Ammon's horn (tissue), 1 donor: ENCODE measurements around the gene CCHCR1.

ENCODE experiments used
- DNase-seq: peaks from one replicate; pipeline ENCODE4 v3.0.0-alpha.2; 2016; ENCODE audit warnings: low spot score

Gene CCHCR1

DNA sequence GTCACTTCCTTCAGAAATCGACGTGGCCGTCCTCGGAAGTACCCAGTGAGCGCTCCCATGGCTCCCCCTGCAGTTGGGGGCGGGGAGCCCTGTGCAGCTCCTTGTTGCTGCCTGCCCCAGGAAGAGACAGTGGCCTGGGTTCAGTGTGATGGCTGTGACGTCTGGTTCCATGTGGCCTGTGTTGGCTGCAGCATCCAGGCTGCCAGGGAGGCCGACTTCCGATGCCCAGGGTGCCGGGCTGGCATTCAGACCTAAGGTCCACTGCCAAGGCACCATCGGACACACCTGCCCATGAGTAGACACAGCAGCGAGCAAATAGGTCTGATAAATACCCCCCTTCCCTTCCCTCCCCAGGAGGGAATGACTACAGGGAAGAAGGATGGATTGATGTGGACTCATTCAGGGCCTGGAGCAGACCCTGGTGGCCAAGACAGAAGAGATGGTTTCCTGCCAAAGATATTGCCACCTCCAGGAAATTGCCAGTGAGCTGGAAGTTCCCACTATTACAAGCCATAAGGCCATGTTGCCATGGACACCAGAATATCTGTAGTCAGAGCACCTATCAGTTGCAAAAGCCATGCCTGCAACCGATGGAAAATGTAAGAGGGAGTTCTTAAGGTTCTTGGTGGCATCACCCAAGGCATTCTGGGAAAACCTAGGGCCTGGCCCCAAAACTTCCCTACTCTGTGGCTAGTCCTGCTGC lies 5.0 kb upstream of the CCHCR1 start:
- DNase-seq, result peak; percentile 40

- DNase-seq, result no peak
These were observed 3.9 kb upstream of the CCHCR1 start for GRCh38 chr6:31161216-31162126.

DNA sequence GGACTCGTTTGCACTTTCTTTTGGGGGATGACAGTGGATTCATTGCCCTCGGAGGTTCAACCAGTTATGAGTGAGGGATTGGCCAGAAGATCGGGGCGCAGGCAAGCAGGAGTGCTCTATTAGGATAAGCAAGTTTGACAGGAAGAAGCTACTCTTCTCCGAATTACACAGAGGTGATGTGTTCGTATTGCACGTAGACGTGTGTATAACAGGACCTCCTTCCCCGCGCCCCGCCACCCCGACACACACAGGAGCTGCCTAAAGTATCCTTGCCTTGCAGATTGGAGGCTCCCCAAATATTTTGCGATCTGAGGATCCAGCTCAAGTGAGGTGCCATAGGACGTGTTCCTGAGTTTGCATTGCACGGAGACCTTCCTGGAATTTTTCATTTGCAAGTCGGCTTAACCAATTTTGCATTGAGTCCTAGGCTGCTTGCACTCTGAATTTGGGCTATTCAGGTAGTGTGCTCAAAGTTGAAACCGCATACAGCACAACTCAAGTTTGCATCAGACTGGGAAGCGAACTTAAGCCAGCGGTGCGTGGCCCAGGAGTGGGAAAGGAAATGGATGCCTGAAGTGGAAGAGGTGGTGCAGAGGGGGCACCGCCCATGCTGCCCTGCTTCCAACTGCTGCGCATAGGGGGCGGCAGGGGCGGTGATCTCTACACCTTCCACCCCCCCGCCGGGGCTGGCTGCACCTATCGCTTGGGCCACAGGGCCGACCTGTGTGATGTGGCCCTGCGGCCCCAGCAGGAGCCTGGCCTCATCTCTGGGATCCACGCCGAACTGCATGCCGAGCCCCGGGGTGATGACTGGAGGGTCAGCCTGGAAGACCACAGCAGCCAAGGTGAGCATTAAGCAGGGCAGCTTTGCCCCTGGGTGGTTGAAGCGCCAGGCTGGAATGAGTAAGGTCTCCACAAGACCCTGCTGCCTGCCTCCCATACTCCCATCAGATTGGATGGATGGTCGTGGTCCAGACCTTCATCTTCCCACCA lies 1.6 kb upstream of the CCHCR1 start:
- no peak for DNase-seq

DNA sequence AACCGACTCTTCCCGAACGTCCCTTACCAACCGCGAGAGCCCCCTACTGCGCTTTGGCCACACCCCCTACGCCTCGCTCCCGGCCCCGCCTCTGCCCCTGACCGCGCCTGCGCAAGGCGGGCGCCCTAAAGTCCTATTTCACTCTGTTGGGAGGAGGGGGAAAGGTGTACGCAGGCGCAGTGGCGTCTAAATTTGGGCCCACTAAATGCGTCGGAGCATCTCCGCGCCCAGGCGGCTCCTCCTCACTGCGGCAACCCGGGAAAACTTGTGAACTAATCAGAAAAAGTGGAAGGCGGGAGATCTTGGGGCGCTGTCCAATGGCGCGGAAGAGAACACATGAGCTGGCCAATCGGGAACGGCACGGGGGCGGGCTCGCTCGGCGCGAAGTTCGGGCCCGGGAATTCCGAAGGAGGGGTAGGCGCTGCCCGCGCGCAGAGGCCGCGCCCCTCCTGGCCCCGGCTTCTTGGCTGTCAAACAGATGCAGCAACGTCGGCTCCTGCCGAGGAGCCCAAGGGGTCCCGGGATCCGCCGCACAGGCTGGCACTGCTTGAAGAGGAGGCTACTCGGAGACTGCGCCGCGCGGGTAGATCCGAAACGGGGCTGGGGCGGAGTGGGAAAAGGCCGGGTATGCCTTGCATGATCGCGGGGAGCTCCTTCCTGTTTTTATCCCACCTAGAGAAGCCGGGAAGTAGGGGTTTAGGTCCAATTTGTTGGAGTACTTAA lies 699 bp upstream of the CCHCR1 start, which contains the start of gene TCF19:
TCF19 (plus strand) TSS at position 450 of the 723 bp plus-strand sequence. CDS start 881 bp downstream, outside the sequence.
- peak; percentile 99 for DNase-seq

GRCh38 chr6:31156641-31157040 lies 961 bp downstream of the CCHCR1 start:
- no peak for DNase-seq

- no peak for DNase-seq
These were observed 3.2 kb downstream of the CCHCR1 start for GRCh38 chr6:31154436-31154835.

GRCh38 chr6:31152781-31153180 lies 4.8 kb downstream of the CCHCR1 start:
- no peak for DNase-seq

DNA sequence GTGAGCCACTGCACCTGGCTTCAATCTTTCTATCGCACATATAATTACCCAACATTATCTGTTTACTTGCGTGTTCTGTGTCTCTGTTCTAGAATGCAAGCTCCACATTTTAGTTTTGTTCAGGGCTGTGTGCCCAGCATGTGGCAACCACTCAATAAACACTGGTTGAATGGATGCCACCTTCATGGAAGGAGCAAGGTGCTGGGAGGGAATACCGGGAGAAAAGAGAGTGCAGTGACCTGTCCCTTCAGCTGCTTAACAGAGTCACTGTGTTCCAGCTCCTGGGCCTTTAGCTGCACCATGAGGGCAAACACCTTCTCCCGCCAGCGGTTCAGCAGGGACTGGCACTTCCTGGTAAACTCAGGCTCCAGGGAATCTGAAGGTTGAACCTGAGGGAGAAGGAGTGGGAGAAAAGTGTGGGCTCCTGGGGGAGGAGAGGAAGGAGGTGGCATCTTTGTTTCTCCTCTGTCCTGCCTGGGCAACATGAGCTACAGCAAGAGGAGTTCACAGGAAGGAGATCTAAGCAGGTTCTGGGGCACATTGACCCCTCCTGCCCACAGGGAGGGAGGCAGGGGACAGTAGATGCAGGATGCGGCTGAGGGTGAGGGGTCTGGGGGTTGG lies 7.7 kb downstream of the CCHCR1 start:
- DNase-seq, result no peak

DNA sequence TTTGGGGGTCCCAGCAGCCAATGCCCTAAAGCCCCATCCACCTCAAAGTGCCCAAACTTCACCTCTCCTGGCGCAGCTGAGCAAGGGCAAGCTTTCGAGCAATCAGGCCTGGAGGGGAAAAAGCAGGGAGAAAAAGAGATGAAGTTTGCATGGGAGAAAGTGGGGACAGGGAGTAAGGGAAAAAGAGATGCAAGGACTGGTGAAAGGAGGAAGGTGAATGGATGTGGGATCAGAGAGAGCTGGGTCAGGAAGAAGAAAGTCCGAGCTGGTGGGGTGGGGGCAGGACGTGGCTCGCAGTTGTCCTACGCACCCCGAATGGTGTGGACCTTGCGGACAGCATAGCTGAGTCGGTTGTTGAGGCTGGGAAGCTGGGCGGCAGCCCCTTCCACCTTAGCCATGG lies 12.2 kb downstream of the CCHCR1 start:
- no peak for DNase-seq

- DNase-seq, result no peak
These were observed 12.6 kb downstream of the CCHCR1 start for GRCh38 chr6:31144970-31145340.

DNA sequence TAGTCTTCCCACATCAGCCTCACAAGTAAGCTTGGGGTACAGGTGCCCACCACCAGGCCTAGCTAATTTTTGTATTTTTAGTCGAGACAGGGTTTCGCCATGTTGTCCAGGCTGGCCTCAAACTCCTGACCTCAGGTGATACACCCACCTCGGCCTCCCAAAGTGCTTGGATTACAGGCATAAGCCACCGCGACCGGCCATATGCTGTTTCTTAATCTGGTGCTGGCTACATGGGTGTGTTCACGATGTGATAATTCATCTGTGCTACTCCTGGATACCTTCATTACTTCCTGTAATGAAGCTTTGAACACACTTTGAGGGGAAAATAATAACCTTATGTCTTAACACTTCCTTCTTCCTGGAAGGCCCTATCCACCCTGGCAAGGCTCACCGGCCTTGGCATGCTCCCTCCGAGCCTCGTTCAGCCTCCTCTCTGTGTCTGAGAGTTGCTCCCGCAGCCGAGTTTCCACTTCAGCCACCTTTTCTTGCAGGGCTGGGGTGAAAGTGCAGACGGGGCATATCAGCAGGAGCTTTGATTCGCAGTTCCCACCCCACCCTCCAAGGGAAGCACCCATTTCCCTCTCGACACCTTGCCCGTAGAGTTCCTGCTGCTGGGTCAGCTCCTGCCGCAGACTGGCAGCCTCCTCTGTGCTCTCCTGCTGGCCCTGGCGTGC lies 13.2 kb downstream of the CCHCR1 start:
- DNase-seq, result no peak

GRCh38 chr6:31143148-31143547 lies 14.5 kb downstream of the CCHCR1 start:
- no peak for DNase-seq

DNA sequence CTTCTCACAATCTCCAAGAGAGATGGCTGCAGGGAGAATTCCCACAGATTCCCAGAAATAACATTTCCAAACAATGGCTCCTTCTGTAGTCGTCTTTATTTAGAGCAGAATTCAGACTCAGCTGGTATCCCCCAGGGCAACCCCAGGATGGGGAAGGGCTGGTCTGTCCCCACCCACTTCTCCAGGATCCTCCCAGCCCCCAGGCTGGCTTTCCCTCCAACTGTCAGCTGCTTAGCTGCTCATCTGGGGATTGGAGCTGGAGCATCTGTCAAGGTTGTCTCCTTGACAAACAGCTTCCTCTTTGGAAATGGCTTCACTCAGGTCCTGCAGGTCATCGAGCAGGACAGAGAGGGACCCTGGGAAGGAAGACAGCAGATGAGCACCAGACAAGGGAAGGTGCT lies 15.2 kb downstream of the CCHCR1 start:
- no peak for DNase-seq

GRCh38 chr6:31140643-31141042 lies 17.0 kb downstream of the CCHCR1 start:
- DNase-seq, result no peak

- no peak for DNase-seq
These were observed 18.0 kb downstream of the CCHCR1 start for GRCh38 chr6:31139599-31139998.

- DNase-seq, result no peak
These were observed 18.6 kb downstream of the CCHCR1 start, which contains the start of gene PSORS1C2 for GRCh38 chr6:31138982-31139381. Gene PSORS1C2 (minus strand): TSS chr6:31139066. CDS start chr6:31139026, 40 bp downstream.

- no peak for DNase-seq
These were observed 21.9 kb downstream of the CCHCR1 start for GRCh38 chr6:31135710-31136109.

DNA sequence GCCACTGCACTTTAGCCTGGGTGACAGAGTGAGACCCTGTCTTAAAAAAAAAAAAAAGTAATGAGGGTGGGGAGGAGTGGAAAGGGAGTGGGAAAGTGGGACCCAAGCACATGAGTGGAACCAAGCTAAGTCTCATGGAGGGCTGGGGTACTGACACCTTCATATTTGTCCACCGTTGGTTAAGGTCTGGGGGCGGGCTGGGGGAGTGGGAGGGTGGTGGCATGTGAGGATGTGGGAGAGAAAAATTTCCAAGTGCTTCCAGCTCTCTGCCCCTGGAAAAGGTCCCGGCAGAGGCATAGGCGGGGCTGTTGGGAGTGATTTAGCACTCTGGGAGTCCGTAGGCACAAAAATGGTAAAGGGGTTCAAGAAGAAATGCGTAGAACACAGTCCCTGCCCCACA lies 24.8 kb downstream of the CCHCR1 start:
- no peak for DNase-seq

DNA sequence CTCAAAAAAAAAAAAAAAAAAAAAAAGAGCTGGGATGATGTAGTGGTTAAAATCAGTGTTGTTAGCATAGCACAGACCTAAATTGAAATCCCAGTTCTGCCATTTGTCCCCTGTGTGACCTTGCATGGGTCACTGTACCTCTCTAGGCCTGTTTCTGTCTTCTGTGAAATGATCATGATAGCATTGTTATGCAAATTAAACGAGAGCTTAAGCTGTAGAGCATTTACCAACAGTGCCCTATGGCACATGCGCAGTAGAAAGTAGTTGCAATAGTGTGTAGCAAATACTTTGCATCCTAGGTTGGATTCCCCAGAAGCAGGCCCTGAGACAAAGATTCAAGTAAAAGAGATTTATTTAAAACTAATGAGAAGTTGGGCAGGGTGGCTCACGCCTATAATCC lies 26.0 kb downstream of the CCHCR1 start:
- no peak for DNase-seq

GRCh38 chr6:31130751-31131150 lies 26.9 kb downstream of the CCHCR1 start:
- DNase-seq, result no peak
